Breast epithelium (tissue), 3 donors: ENCODE data around the gene PCP2.

Experiments
- CTCF ChIP-seq, 3 donors: fragments of 450-650 bp; IDR thresholded peaks; one replicate each; pipeline ENCODE4 v1.5.1; 2016 to 2017; ENCODE audit warnings: antibody characterized with exemption in 3 of 3, mild to moderate bottlenecking in 3 of 3, moderate library complexity in 3 of 3
- POLR2A ChIP-seq: fragments of 450-650 bp; IDR thresholded peaks from one replicate; pipeline ENCODE4 v1.6.1; 2016; ENCODE audit warnings: antibody characterized with exemption, mild to moderate bottlenecking, moderate library complexity
- POLR2AphosphoS5 ChIP-seq, 3 donors: sonication (generic); formaldehyde crosslinking; IDR thresholded peaks; one replicate each; pipeline ENCODE4 v1.6.1; 2017; ENCODE audit warnings: antibody characterized with exemption in 3 of 3

GRCh38 chr19:7676854-7677253 is 43.3 kb upstream of the PCP2 start, which contains the start of gene MCEMP1:
- TF ChIP-seq CTCF (IDR thresholded peaks at IDR 0.05) (no peak), POLR2A (no peak), POLR2AphosphoS5 (IDR thresholded peaks at IDR 0.05) (no peak)
